H1 (cell line): ENCODE measurements around the gene RGS2. TPM values are rescaled to one million over a fixed set of nuclear protein-coding genes. Genes with fewer than 3 reads are reported as not detected.

ENCODE experiments used
- CTCF ChIA-PET: fragments of 300-600 bp; sonication (Branson Sonifier 250); formaldehyde crosslinking; loops from one replicate; lab custom pipeline; 2021; ENCODE audit not compliant: partially characterized antibody; lab: Charles Lee
- POLR2A ChIA-PET: fragments of 300-600 bp; sonication (Branson Sonifier 250); formaldehyde crosslinking; loops from one replicate; lab custom pipeline; 2021; ENCODE audit warnings: inconsistent platforms; ENCODE audit not compliant: partially characterized antibody; lab: Charles Lee
- DNase-seq, 2 experiments: peaks; one replicate each; pipeline versions ENCODE4 v3.0.0 to v3.0.0-alpha.2; 2010 to 2022; ENCODE audit warnings: low spot score in 2 of 2, low read depth in 1 of 2, mixed read lengths in 1 of 2
- FAIRE-seq: peaks from 2 replicates; lab custom pipeline; 2011; peaks lifted over from hg19 to GRCh38; lab: Jason Lieb, UNC
- H2AFZ ChIP-seq: 2 replicates; pipeline ENCODE4 v1.8.1; 2012; ENCODE audit warnings: low read length, inconsistent platforms
- H2AK5ac ChIP-seq: 2 replicates; pipeline ENCODE4 v1.6.1; 2013; ENCODE audit warnings: low read depth, low read length
- H2BK120ac ChIP-seq: replicated peaks from 2 replicates; pipeline ENCODE3; 2013; ENCODE audit warnings: low read depth, low read length, inconsistent platforms
- H2BK12ac ChIP-seq: 2 replicates; pipeline ENCODE4 v1.6.1; 2013; ENCODE audit warnings: low read depth, low read length
- H2BK15ac ChIP-seq: 2 replicates; pipeline ENCODE4 v1.6.1; 2013; ENCODE audit warnings: low read length
- H2BK20ac ChIP-seq: 2 replicates; pipeline ENCODE4 v1.6.1; 2013; ENCODE audit warnings: low read length
- H2BK5ac ChIP-seq: 2 replicates; pipeline ENCODE4 v1.6.1; 2013; ENCODE audit warnings: low read depth, low read length
- H3K14ac ChIP-seq: 2 replicates; pipeline ENCODE4 v1.6.1; 2013; ENCODE audit warnings: inconsistent platforms; ENCODE audit not compliant: insufficient read length
- H3K18ac ChIP-seq: 2 replicates; pipeline ENCODE4 v1.6.1; 2013; ENCODE audit warnings: low read length; ENCODE audit errors: extremely low read depth
- H3K23ac ChIP-seq: 2 replicates; pipeline ENCODE4 v1.6.1; 2013; ENCODE audit warnings: inconsistent platforms; ENCODE audit not compliant: insufficient read length
- H3K23me2 ChIP-seq: 2 replicates; pipeline ENCODE4 v1.6.1; 2013; ENCODE audit warnings: low read depth, low read length
- H3K27ac ChIP-seq: 2 replicates; pipeline ENCODE4 v1.6.1; 2011; ENCODE audit warnings: low read depth, low read length, inconsistent platforms
- H3K27me3 ChIP-seq, 4 experiments: replicated peaks in 1 of 4; 1 replicate in 1 of 4; 2 replicates in 3 of 4; pipeline versions ENCODE4 v1.6.1 to v1.8.1; 2011 to 2013; ENCODE audit warnings: low read length in 3 of 4, mild to moderate bottlenecking in 3 of 4, inconsistent platforms in 2 of 4, mixed read lengths in 2 of 4, moderate library complexity in 1 of 4; ENCODE audit not compliant: control insufficient read depth in 3 of 4, insufficient read depth in 3 of 4; ENCODE audit errors: extremely low read depth in 1 of 4
- H3K36me3 ChIP-seq, 4 experiments: 2 replicates each; pipeline versions ENCODE4 v1.6.1 to v1.8.1; 2011 to 2013; ENCODE audit warnings: mild to moderate bottlenecking in 4 of 4, low read length in 3 of 4, moderate library complexity in 2 of 4, control low read depth in 1 of 4, inconsistent platforms in 1 of 4; ENCODE audit not compliant: insufficient read depth in 4 of 4, control insufficient read depth in 2 of 4
- H3K4ac ChIP-seq: replicated peaks from 2 replicates; pipeline ENCODE3; 2013; ENCODE audit warnings: low read length, low read depth, mixed read lengths, inconsistent platforms; ENCODE audit not compliant: insufficient read length
- H3K4me1 ChIP-seq, 4 experiments: replicated peaks in 1 of 4; 1 replicate in 1 of 4; 2 replicates in 3 of 4; pipeline versions ENCODE4 v1.6.1 to v1.8.1; 2011 to 2013; ENCODE audit warnings: low read length in 3 of 4, inconsistent platforms in 2 of 4, mixed read lengths in 1 of 4; ENCODE audit not compliant: insufficient read depth in 4 of 4, control insufficient read depth in 3 of 4
- H3K4me2 ChIP-seq, 2 experiments: 2 replicates each; pipeline versions ENCODE4 v1.6.1 to v1.8.1; 2011 to 2013; ENCODE audit warnings: low read depth in 2 of 2, low read length in 2 of 2, control low read depth in 1 of 2, inconsistent platforms in 1 of 2, mild to moderate bottlenecking in 1 of 2; ENCODE audit not compliant: insufficient read depth in 1 of 2
- H3K4me3 ChIP-seq, 4 experiments: fragments of 200-600, 300-600 bp in 1 of 4; sonication (generic), shearing (Covaris generic), sonication (Bioruptor Twin) in 1 of 4; 2 replicates each; pipeline versions ENCODE4 v1.5.1 to v1.8.1; 2011 to 2016; ENCODE audit warnings: low read length in 4 of 4, low read depth in 3 of 4, control low read depth in 2 of 4, inconsistent platforms in 2 of 4, mild to moderate bottlenecking in 2 of 4, mixed read lengths in 1 of 4, moderate library complexity in 1 of 4; ENCODE audit not compliant: insufficient read depth in 2 of 4; ENCODE audit errors: extremely low read depth in 1 of 4
- H3K56ac ChIP-seq: replicated peaks from 2 replicates; pipeline ENCODE3; 2013; ENCODE audit warnings: low read depth, mild to moderate bottlenecking, mixed read lengths, low read length, inconsistent platforms; ENCODE audit not compliant: insufficient read length
- H3K79me1 ChIP-seq: 2 replicates; pipeline ENCODE4 v1.6.1; 2013; ENCODE audit warnings: low read depth, low read length, control low read depth
- H3K79me2 ChIP-seq, 2 experiments: 2 replicates each; pipeline versions ENCODE4 v1.6.1 to v1.8.1; 2012 to 2013; ENCODE audit warnings: low read length in 2 of 2, mild to moderate bottlenecking in 2 of 2, inconsistent platforms in 1 of 2; ENCODE audit not compliant: insufficient read depth in 2 of 2, control insufficient read depth in 1 of 2
- H3K9ac ChIP-seq, 4 experiments: replicated peaks in 1 of 4; 1 replicate in 1 of 4; 2 replicates in 3 of 4; pipeline versions ENCODE4 v1.6.1 to v1.8.1; 2011 to 2013; ENCODE audit warnings: low read depth in 3 of 4, low read length in 3 of 4, control low read depth in 2 of 4, mild to moderate bottlenecking in 2 of 4, moderate library complexity in 2 of 4, inconsistent platforms in 1 of 4; ENCODE audit errors: extremely low read depth in 1 of 4
- H3K9me3 ChIP-seq, 2 experiments: 2 replicates each; pipeline versions ENCODE4 v1.6.1 to v1.8.1; 2012 to 2013; ENCODE audit warnings: mild to moderate bottlenecking in 2 of 2, moderate library complexity in 2 of 2, control low read depth in 1 of 2, inconsistent platforms in 1 of 2, low read depth in 1 of 2, low read length in 1 of 2, mixed read lengths in 1 of 2; ENCODE audit not compliant: insufficient read depth in 2 of 2
- H4K20me1 ChIP-seq, 2 experiments: replicated peaks in 1 of 2; 2 replicates each; pipeline versions ENCODE3 to v1.8.1; 2011 to 2013; ENCODE audit warnings: inconsistent platforms in 2 of 2, low read length in 2 of 2, mild to moderate bottlenecking in 1 of 2; ENCODE audit not compliant: insufficient read depth in 2 of 2, control insufficient read depth in 1 of 2
- H4K5ac ChIP-seq: 2 replicates; pipeline ENCODE4 v1.6.1; 2013; ENCODE audit warnings: low read length, low read depth, mixed read lengths, inconsistent platforms; ENCODE audit not compliant: insufficient read length
- H4K8ac ChIP-seq: 2 replicates; pipeline ENCODE4 v1.8.0; 2013; ENCODE audit warnings: mild to moderate bottlenecking, moderate library complexity, low read length, inconsistent platforms; ENCODE audit not compliant: insufficient read depth; ENCODE audit errors: extremely low read depth
- H4K91ac ChIP-seq: replicated peaks from 2 replicates; pipeline ENCODE3; 2013; ENCODE audit warnings: low read length, mixed read lengths, inconsistent platforms; ENCODE audit not compliant: insufficient read length
- WGBS, 2 experiments: shearing (Covaris generic) in 1 of 2; methylation state at CpG; one replicate each; pipeline versions ENCODE4 v1.1.6 to v1.1.7; 2013 to 2015; ENCODE audit warnings: low lambda C conversion rate in 2 of 2, mixed read lengths in 2 of 2, inconsistent platforms in 1 of 2, low coverage in 1 of 2, missing lambda C conversion rate in 1 of 2; ENCODE audit not compliant: insufficient replicate concordance in 2 of 2, insufficient coverage in 1 of 2, insufficient read length in 1 of 2; ENCODE audit errors: extremely low coverage in 1 of 2, missing lambda C conversion rate in 1 of 2; 5-methylcytosine and 5-hydroxymethylcytosine counted together
- polyA plus RNA-seq, 7 experiments: library from polyadenylated mRNA; depleted of rRNA in 3 of 7; stranded (reverse) in 5 of 7; unstranded in 2 of 7; fragments of >200 nt in 5 of 7; fragments of 200-250 nt in 2 of 7; gene quantifications; 1 replicate in 5 of 7; 2 replicates in 1 of 7; 4 replicates in 1 of 7; pipeline versions ENCODE4 v1.2.1 to v1.2.3, GENCODE V29; 2011 to 2013; ENCODE audit warnings: missing spikeins in 2 of 7, mixed read lengths in 2 of 7
- total RNA-seq: library from RNA; stranded (reverse); fragmentation: NEBNext Ultra II Directional; extraction: Animal tissue kit (Norgen Biotek cat#: 25700); gene quantifications from 2 replicates; pipeline ENCODE4 v1.2.1, GENCODE V29; 2021
- TF ChIP-seq, protein P1 (sequence below): IDR thresholded peaks from 2 replicates; pipeline ENCODE4 v1.6.1; 2012; ENCODE audit warnings: inconsistent platforms

Gene RGS2
- total and polyA plus RNA-seq, 2 of the 8 experiments (the other 6 are each of a cell fraction or from before 2014, with no cell fraction given): 9.1 to 17.0 TPM

DNA sequence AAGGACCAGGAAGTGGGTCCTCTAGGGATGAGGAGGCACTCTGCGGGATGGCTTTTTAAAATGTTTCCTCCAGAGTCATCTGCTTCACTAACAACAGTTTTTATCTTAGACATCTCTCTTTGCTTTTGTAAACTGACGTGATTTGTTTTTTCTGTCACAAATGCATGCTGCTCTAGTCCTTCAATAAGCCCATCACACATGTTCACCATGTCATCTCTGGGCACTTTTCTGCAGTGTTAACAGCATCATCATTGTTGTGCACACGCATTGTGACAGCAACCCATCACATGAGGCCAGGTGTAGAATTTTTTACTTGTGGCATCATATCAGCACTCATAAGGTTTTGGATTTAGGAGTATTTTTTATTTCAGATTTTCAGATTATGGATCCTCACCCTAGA, 12.5 kb downstream of the RGS2 start:
- H4K20me1 ChIP-seq: no peaks in the 10 kb centered on the region
- H3K4me3 ChIP-seq: no peak overlapping the region
- no peak overlapping the region for H2BK5ac ChIP-seq
- H2AFZ ChIP-seq: no peak overlapping the region
- no peak overlapping the region for H3K23ac ChIP-seq
- H4K91ac ChIP-seq: no peak overlapping the region
- no peak for FAIRE-seq
- 88% methylated on average over 3 of the region's 3 CpGs; no CpG with 5 or more reads in 1 of the 2 experiments for WGBS, 2 experiments
- peaks cover 0 to 4% (median 0%) of the 10 kb centered on the region in 4 experiments; a peak in 1 of 7 replicates for H3K4me1 ChIP-seq
- no peak overlapping the region for H3K56ac ChIP-seq
- H2AK5ac ChIP-seq: no peak overlapping the region
- no peak overlapping the region for H3K14ac ChIP-seq
- DNase-seq: no peak
- ChIA-PET CTCF (interaction anchor here (1.3 to 2.4 kb wide), 2 partner anchors 14 to 198 kb away, joined by 3 to 7 read pairs; no protein-coding TSS in a partner anchor), POLR2A (no interaction called here)
- no peak overlapping the region for H2BK12ac ChIP-seq
- no peaks in the 10 kb centered on the region for H3K36me3 ChIP-seq
- no peak overlapping the region for H4K8ac ChIP-seq
- H2BK120ac ChIP-seq: no peak overlapping the region
- H3K79me1 ChIP-seq: no peaks in the 10 kb centered on the region
- no peak overlapping the region for H4K5ac ChIP-seq
- H3K27me3 ChIP-seq: peaks cover 0 to 2% (median 0%) of the 10 kb centered on the region in 4 experiments; a peak in 1 of 7 replicates
- no peak overlapping the region for H3K9ac ChIP-seq
- H2BK15ac ChIP-seq: no peak overlapping the region
- no peaks in the 10 kb centered on the region for H3K9me3 ChIP-seq
- no peaks in the 10 kb centered on the region for H3K79me2 ChIP-seq
- H2BK20ac ChIP-seq: no peak overlapping the region
- no peak overlapping the region for H3K27ac ChIP-seq
- H3K4ac ChIP-seq: no peak overlapping the region
- H3K18ac ChIP-seq: no peak overlapping the region
- no peaks in the 10 kb centered on the region for H3K23me2 ChIP-seq
- H3K4me2 ChIP-seq: no peak overlapping the region
- TF ChIP-seq, protein P1, sequence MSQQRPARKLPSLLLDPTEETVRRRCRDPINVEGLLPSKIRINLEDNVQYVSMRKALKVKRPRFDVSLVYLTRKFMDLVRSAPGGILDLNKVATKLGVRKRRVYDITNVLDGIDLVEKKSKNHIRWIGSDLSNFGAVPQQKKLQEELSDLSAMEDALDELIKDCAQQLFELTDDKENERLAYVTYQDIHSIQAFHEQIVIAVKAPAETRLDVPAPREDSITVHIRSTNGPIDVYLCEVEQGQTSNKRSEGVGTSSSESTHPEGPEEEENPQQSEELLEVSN: no peak
